ENCODE results near the gene NAV2.

GRCh38 chr11:20099527-20099926, 386.9 kb downstream of the NAV2 start:
- TF ChIP-seq TSHZ2 (CRISPR knock-in tag; IDR thresholded peaks at IDR 0.05) (no peak), ZNF565 (CRISPR knock-in tag; conservative IDR thresholded peaks at IDR 0.05; ENCODE audit: low read depth) (no peak), GLIS3 (CRISPR knock-in tag; IDR thresholded peaks at IDR 0.05) (no peak), ZFP30 (CRISPR knock-in tag; IDR thresholded peaks at IDR 0.05) (no peak), CREB5 (CRISPR knock-in tag; IDR thresholded peaks at IDR 0.05; ENCODE audit: low read depth) (no peak), RARB (CRISPR knock-in tag; IDR thresholded peaks at IDR 0.05) (no peak), SNAI2 (CRISPR knock-in tag; IDR thresholded peaks at IDR 0.05) (no peak), CSDC2 (CRISPR knock-in tag; IDR thresholded peaks at IDR 0.05) (no peak), ZNF8 (CRISPR knock-in tag; IDR thresholded peaks at IDR 0.05) (no peak), ZFP3 (CRISPR knock-in tag; IDR thresholded peaks at IDR 0.05) (no peak), PATZ1 (CRISPR knock-in tag; IDR thresholded peaks at IDR 0.05; ENCODE audit: borderline replicate concordance) (no peak), TOX (CRISPR knock-in tag; IDR thresholded peaks at IDR 0.05; ENCODE audit: borderline replicate concordance) (no peak), CSRNP3 (CRISPR knock-in tag; IDR thresholded peaks at IDR 0.05) (no peak)

All from SK-N-SH treated with all-trans-retinoic acid at 6 μM for 48 hours (cell line).